Gastrocnemius medialis (tissue), 4 donors: ENCODE results near the gene GPHN.

Experiments used
- POLR2A ChIP-seq, 2 donors: fragments of 450-650 bp; IDR thresholded peaks; one replicate each; pipeline ENCODE4 v1.6.1; 2017; ENCODE audit warnings: antibody characterized with exemption in 2 of 2, mild to moderate bottlenecking in 2 of 2, moderate library complexity in 2 of 2
- TF ChIP-seq, protein P1 (sequence below), 5 experiments: fragments of 450-650 bp in 3 of 5; fragments of 200-600 bp in 2 of 5; sonication (generic) in 2 of 5; IDR thresholded peaks in 4 of 5; conservative IDR thresholded peaks in 1 of 5; 1 replicate in 4 of 5; 2 replicates in 1 of 5; pipeline ENCODE4 v1.5.1; 2016 to 2019; ENCODE audit warnings: antibody characterized with exemption in 5 of 5, mild to moderate bottlenecking in 3 of 5, moderate library complexity in 3 of 5

- peak; percentile 87 to 95 for TF ChIP-seq POLR2A (IDR thresholded peaks at IDR 0.05)
- TF ChIP-seq, protein P1, sequence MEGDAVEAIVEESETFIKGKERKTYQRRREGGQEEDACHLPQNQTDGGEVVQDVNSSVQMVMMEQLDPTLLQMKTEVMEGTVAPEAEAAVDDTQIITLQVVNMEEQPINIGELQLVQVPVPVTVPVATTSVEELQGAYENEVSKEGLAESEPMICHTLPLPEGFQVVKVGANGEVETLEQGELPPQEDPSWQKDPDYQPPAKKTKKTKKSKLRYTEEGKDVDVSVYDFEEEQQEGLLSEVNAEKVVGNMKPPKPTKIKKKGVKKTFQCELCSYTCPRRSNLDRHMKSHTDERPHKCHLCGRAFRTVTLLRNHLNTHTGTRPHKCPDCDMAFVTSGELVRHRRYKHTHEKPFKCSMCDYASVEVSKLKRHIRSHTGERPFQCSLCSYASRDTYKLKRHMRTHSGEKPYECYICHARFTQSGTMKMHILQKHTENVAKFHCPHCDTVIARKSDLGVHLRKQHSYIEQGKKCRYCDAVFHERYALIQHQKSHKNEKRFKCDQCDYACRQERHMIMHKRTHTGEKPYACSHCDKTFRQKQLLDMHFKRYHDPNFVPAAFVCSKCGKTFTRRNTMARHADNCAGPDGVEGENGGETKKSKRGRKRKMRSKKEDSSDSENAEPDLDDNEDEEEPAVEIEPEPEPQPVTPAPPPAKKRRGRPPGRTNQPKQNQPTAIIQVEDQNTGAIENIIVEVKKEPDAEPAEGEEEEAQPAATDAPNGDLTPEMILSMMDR (IDR thresholded peaks at IDR 0.05 in 4 of 5, conservative IDR thresholded peaks at IDR 0.05 in 1 of 5): peak in 3 of 5 experiments; percentile 18 to 53 (median 49)
These were observed at the start of gene GPHN for GRCh38 chr14:66507722-66508546.
